ENCODE data around the gene AMZ1.

GRCh38 chr7:2722591-2722990 lies 34.6 kb downstream of the AMZ1 start:
- TF ChIP-seq CTCF (IDR thresholded peaks at IDR 0.05; ENCODE audit: borderline replicate concordance, extremely low read depth, low read length, poor library complexity, severe bottlenecking) (no peak), EZH2 (IDR thresholded peaks at IDR 0.05; ENCODE audit: borderline replicate concordance, low read depth, low read length, severe bottlenecking) (no peak)
